ENCODE data around the gene PGM5.
"Not testable (repeated sequence)": the region's sequence is repeated elsewhere in the genome, so short reads cannot be mapped to it uniquely, and the experiment has no call there.

GRCh38 chr9:68397095-68397423 lies 40.6 kb downstream of the PGM5 start:
- TF ChIP-seq CTCF (IDR thresholded peaks at IDR 0.05); ZNF512 (CRISPR knock-in tag; IDR thresholded peaks at IDR 0.05; ENCODE audit: borderline replicate concordance); ZNF671 (CRISPR knock-in tag; IDR thresholded peaks at IDR 0.05); CREB1 (CRISPR knock-in tag; IDR thresholded peaks at IDR 0.05); MAX (CRISPR knock-in tag; IDR thresholded peaks at IDR 0.05); ZBTB21 (CRISPR knock-in tag; IDR thresholded peaks at IDR 0.05; ENCODE audit: borderline replicate concordance): not testable (repeated sequence)
- TF ChIP-seq, protein P1, sequence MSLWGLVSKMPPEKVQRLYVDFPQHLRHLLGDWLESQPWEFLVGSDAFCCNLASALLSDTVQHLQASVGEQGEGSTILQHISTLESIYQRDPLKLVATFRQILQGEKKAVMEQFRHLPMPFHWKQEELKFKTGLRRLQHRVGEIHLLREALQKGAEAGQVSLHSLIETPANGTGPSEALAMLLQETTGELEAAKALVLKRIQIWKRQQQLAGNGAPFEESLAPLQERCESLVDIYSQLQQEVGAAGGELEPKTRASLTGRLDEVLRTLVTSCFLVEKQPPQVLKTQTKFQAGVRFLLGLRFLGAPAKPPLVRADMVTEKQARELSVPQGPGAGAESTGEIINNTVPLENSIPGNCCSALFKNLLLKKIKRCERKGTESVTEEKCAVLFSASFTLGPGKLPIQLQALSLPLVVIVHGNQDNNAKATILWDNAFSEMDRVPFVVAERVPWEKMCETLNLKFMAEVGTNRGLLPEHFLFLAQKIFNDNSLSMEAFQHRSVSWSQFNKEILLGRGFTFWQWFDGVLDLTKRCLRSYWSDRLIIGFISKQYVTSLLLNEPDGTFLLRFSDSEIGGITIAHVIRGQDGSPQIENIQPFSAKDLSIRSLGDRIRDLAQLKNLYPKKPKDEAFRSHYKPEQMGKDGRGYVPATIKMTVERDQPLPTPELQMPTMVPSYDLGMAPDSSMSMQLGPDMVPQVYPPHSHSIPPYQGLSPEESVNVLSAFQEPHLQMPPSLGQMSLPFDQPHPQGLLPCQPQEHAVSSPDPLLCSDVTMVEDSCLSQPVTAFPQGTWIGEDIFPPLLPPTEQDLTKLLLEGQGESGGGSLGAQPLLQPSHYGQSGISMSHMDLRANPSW (CRISPR knock-in tag; conservative IDR thresholded peaks at IDR 0.05; ENCODE audit: low read depth) = not testable (repeated sequence)
- TF ChIP-seq, protein P2, sequence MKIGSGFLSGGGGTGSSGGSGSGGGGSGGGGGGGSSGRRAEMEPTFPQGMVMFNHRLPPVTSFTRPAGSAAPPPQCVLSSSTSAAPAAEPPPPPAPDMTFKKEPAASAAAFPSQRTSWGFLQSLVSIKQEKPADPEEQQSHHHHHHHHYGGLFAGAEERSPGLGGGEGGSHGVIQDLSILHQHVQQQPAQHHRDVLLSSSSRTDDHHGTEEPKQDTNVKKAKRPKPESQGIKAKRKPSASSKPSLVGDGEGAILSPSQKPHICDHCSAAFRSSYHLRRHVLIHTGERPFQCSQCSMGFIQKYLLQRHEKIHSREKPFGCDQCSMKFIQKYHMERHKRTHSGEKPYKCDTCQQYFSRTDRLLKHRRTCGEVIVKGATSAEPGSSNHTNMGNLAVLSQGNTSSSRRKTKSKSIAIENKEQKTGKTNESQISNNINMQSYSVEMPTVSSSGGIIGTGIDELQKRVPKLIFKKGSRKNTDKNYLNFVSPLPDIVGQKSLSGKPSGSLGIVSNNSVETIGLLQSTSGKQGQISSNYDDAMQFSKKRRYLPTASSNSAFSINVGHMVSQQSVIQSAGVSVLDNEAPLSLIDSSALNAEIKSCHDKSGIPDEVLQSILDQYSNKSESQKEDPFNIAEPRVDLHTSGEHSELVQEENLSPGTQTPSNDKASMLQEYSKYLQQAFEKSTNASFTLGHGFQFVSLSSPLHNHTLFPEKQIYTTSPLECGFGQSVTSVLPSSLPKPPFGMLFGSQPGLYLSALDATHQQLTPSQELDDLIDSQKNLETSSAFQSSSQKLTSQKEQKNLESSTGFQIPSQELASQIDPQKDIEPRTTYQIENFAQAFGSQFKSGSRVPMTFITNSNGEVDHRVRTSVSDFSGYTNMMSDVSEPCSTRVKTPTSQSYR (CRISPR knock-in tag; IDR thresholded peaks at IDR 0.05) = not testable (repeated sequence)
